GM23338 (cell line): ENCODE data around the gene EPHA4. TPM values are rescaled to one million over a fixed set of nuclear protein-coding genes. Genes with fewer than 3 reads are reported as not detected.

Experiments
- ATAC-seq: fragments of 200-7000 bp; cut with Tn5 transposase; 3 replicates; pipeline ENCODE4 v1.9.1; 2020
- DNase-seq: peaks from one replicate; pipeline ENCODE4 v3.0.0-alpha.2; 2015; ENCODE audit warnings: low spot score
- H2AFZ ChIP-seq: fragments of 200-600 bp; sonication (generic); 2 replicates; pipeline ENCODE4 v1.8.0; 2016; ENCODE audit warnings: antibody characterized with exemption, mild to moderate bottlenecking, moderate library complexity
- H3F3A ChIP-seq: fragments of 200-600 bp; sonication (generic); replicated peaks from 2 replicates; pipeline ENCODE4 v1.8.0; 2017; ENCODE audit warnings: antibody characterized with exemption, mixed run types, low read depth
- H3K27ac ChIP-seq: fragments of 200-600 bp; sonication (generic); 2 replicates; pipeline ENCODE4 v1.6.1; 2016; ENCODE audit warnings: low read depth
- H3K27me3 ChIP-seq: fragments of 200-600 bp; sonication (generic); 2 replicates; pipeline ENCODE4 v1.8.0; 2016; ENCODE audit warnings: mild to moderate bottlenecking, mixed run types, moderate library complexity; ENCODE audit not compliant: insufficient read depth
- H3K36me3 ChIP-seq: fragments of 200-600 bp; sonication (generic); 2 replicates; pipeline ENCODE4 v1.8.0; 2016; ENCODE audit warnings: mild to moderate bottlenecking; ENCODE audit not compliant: insufficient read depth
- H3K4me1 ChIP-seq: fragments of 200-600 bp; sonication (generic); 2 replicates; pipeline ENCODE4 v1.8.0; 2016; ENCODE audit warnings: mild to moderate bottlenecking, moderate library complexity; ENCODE audit not compliant: insufficient read depth
- H3K4me2 ChIP-seq: fragments of 200-600 bp; sonication (generic); 2 replicates; pipeline ENCODE4 v1.7.1; 2017; ENCODE audit warnings: mixed run types
- H3K4me3 ChIP-seq: fragments of 200-600 bp; sonication (generic); 2 replicates; pipeline ENCODE4 v1.6.1; 2016; ENCODE audit warnings: mixed run types
- H3K79me2 ChIP-seq: fragments of 200-600 bp; sonication (generic); replicated peaks from 2 replicates; pipeline ENCODE4 v1.8.0; 2017; ENCODE audit warnings: mild to moderate bottlenecking; ENCODE audit not compliant: insufficient read depth
- H3K9me2 ChIP-seq: fragments of 200-600 bp; sonication (generic); 2 replicates; pipeline ENCODE4 v1.8.0; 2017; ENCODE audit not compliant: insufficient read depth
- H4K20me1 ChIP-seq: fragments of 200-600 bp; sonication (generic); replicated peaks from 2 replicates; pipeline ENCODE4 v1.8.0; 2017; ENCODE audit warnings: mild to moderate bottlenecking; ENCODE audit not compliant: insufficient read depth
- H3K27ac Mint-ChIP-seq: 2 replicates; pipeline ENCODE4 v1.8.0; 2020; ENCODE audit warnings: inconsistent platforms, mild to moderate bottlenecking, moderate library complexity, mixed read lengths
- H3K27me3 Mint-ChIP-seq: 3 replicates; pipeline ENCODE4 v1.8.0; 2022; ENCODE audit warnings: low read depth, mild to moderate bottlenecking, moderate library complexity, mixed read lengths, inconsistent platforms; ENCODE audit not compliant: insufficient read depth, poor library complexity
- H3K36me3 Mint-ChIP-seq: 3 replicates; pipeline ENCODE4 v1.8.0; 2021; ENCODE audit warnings: low read depth, mild to moderate bottlenecking, inconsistent platforms, moderate library complexity, mixed read lengths
- H3K4me1 Mint-ChIP-seq: 3 replicates; pipeline ENCODE4 v1.8.0; 2020; ENCODE audit warnings: mild to moderate bottlenecking, inconsistent platforms, mixed read lengths
- H3K4me3 Mint-ChIP-seq: 3 replicates; pipeline ENCODE4 v1.8.0; 2021; ENCODE audit warnings: moderate library complexity, mild to moderate bottlenecking, inconsistent platforms, mixed read lengths
- H3K9me3 Mint-ChIP-seq: 3 replicates; pipeline ENCODE4 v1.8.0; 2020; ENCODE audit warnings: moderate library complexity, mild to moderate bottlenecking, inconsistent platforms, mixed read lengths
- CREB1 ChIP-seq: fragments of 250-450 bp; sonication (Bioruptor Pico); IDR thresholded peaks from 2 replicates; pipeline ENCODE4 v1.5.0; 2020; ENCODE audit warnings: low read depth, mild to moderate bottlenecking, moderate library complexity
- EZH2 ChIP-seq: fragments of 200-600 bp; sonication (generic); IDR thresholded peaks from one replicate; pipeline ENCODE4 v1.8.0; 2017; ENCODE audit warnings: antibody characterized with exemption, mild to moderate bottlenecking, low read depth; ENCODE audit not compliant: unreplicated experiment
- EZH2phosphoT487 ChIP-seq: fragments of 200-600 bp; sonication (generic); IDR thresholded peaks from one replicate; pipeline ENCODE4 v1.8.1; 2018; ENCODE audit warnings: antibody characterized with exemption; ENCODE audit not compliant: unreplicated experiment
- JUNB ChIP-seq: IDR thresholded peaks from one replicate; pipeline ENCODE4 v1.6.1; 2016; ENCODE audit warnings: antibody characterized with exemption; ENCODE audit not compliant: unreplicated experiment
- NANOG ChIP-seq: IDR thresholded peaks from 2 replicates; pipeline ENCODE4 v1.6.1; 2016; ENCODE audit warnings: antibody characterized with exemption, borderline replicate concordance
- POLR2AphosphoS5 ChIP-seq: IDR thresholded peaks from 2 replicates; pipeline ENCODE4 v1.6.1; 2016; ENCODE audit warnings: antibody characterized with exemption, low read depth
- STAT1 ChIP-seq: IDR thresholded peaks from one replicate; pipeline ENCODE4 v1.6.1; 2016; ENCODE audit warnings: antibody characterized with exemption; ENCODE audit not compliant: unreplicated experiment
- ZNF114 ChIP-seq: fragments of 250-450 bp; sonication (Bioruptor Pico); IDR thresholded peaks from 2 replicates; pipeline ENCODE4 v1.5.0; 2020; ENCODE audit warnings: mild to moderate bottlenecking, moderate library complexity
- ZNF331 ChIP-seq: fragments of 250-450 bp; sonication (Bioruptor Pico); IDR thresholded peaks from 2 replicates; pipeline ENCODE4 v1.5.0; 2020; ENCODE audit warnings: low read depth, mild to moderate bottlenecking, moderate library complexity
- polyA plus RNA-seq: library from polyadenylated mRNA; unstranded; fragments of >200 nt; fragmentation: Nextera tagmentation; extraction: Ambion mirVana; gene quantifications from 2 replicates; pipeline ENCODE4 v1.2.1, GENCODE V29; 2016
- total RNA-seq: library from RNA; depleted of rRNA; stranded (reverse); fragments of >200 nt; shearing (Covaris generic); gene quantifications from 2 replicates; pipeline ENCODE4 v1.2.3, GENCODE V29; 2014
- TF ChIP-seq, protein P1 (sequence below): IDR thresholded peaks from one replicate; pipeline ENCODE4 v1.6.1; 2018; ENCODE audit warnings: antibody characterized with exemption; ENCODE audit not compliant: unreplicated experiment
- TF ChIP-seq, protein P2 (sequence below), 2 experiments: fragments of 200-600 bp in 1 of 2; sonication (generic) in 1 of 2; conservative IDR thresholded peaks; 2 replicates each; pipeline versions ENCODE4 v1.5.1 to v1.6.1; 2016 to 2017; ENCODE audit warnings: antibody characterized with exemption in 2 of 2, low read depth in 2 of 2, mild to moderate bottlenecking in 2 of 2, moderate library complexity in 1 of 2
- TF ChIP-seq, protein P3 (sequence below): fragments of 250-450 bp; sonication (Bioruptor Pico); IDR thresholded peaks from 2 replicates; pipeline ENCODE4 v1.5.0; 2020; ENCODE audit warnings: mild to moderate bottlenecking, moderate library complexity

The EPHA4 gene
- total and polyA plus RNA-seq, 2 experiments from 2014 or later: 4.1 to 6.2 TPM

DNA sequence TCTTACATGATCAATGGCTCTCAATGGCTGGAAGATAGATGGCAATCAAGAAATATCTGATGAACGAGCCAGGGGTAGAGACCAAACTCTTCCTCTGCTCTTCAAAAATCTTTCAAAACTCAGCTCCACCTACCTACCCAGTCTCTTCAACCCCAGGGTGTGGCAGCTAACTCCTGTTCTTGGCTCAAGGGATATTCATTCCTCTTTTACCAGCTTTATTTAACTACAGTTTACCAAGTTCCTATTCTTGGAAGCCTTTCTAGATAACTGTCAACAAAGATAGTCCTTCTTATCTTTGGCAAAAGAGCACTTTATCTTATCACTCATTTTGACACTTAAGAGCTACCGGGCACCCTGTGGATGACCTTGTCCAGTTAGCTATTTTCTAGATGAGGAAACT lies 36.3 kb downstream of the EPHA4 start (continued):
- TF ChIP-seq STAT1 (no peak), ZNF331 (CRISPR knock-in tag) (no peak), EZH2 (no peak), ZNF114 (CRISPR knock-in tag) (no peak), POLR2AphosphoS5 (no peak), NANOG (no peak)
- TF ChIP-seq, protein P1, sequence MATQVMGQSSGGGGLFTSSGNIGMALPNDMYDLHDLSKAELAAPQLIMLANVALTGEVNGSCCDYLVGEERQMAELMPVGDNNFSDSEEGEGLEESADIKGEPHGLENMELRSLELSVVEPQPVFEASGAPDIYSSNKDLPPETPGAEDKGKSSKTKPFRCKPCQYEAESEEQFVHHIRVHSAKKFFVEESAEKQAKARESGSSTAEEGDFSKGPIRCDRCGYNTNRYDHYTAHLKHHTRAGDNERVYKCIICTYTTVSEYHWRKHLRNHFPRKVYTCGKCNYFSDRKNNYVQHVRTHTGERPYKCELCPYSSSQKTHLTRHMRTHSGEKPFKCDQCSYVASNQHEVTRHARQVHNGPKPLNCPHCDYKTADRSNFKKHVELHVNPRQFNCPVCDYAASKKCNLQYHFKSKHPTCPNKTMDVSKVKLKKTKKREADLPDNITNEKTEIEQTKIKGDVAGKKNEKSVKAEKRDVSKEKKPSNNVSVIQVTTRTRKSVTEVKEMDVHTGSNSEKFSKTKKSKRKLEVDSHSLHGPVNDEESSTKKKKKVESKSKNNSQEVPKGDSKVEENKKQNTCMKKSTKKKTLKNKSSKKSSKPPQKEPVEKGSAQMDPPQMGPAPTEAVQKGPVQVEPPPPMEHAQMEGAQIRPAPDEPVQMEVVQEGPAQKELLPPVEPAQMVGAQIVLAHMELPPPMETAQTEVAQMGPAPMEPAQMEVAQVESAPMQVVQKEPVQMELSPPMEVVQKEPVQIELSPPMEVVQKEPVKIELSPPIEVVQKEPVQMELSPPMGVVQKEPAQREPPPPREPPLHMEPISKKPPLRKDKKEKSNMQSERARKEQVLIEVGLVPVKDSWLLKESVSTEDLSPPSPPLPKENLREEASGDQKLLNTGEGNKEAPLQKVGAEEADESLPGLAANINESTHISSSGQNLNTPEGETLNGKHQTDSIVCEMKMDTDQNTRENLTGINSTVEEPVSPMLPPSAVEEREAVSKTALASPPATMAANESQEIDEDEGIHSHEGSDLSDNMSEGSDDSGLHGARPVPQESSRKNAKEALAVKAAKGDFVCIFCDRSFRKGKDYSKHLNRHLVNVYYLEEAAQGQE: no peak

DNA sequence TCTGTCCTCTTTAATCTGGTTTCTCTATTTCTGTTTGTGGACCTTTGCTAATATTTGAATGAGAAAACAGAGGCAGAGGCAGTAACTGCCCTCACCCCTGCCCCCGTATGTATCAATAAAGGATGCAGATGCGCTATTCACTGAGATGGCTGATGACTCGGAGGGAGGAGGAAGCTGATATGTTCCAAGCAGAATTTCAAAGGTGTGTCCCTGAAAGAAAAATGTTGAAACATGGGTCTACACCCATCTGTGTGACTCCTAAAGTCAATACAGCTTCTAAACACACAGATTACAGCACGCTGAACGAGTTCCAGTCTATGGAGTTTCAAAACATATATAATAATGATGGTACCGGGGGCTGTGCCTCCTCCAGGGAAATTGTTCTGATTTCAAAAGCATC lies 38.8 kb downstream of the EPHA4 start:
- Histone ChIP-seq H2AFZ (no peak overlapping the region), H3K79me2 (no peaks in the 10 kb centered on the region), H4K20me1 (no peaks in the 10 kb centered on the region), H3K4me2 (no peak overlapping the region), H3K9me2 (no peaks in the 10 kb centered on the region), H3K4me1 (no peaks in the 10 kb centered on the region), H3K27ac (no peak overlapping the region), H3K27me3 (no peaks in the 10 kb centered on the region), H3F3A (no peaks in the 10 kb centered on the region), H3K4me3 (no peak overlapping the region), H3K36me3 (no peaks in the 10 kb centered on the region)
- H3K4me3 Mint-ChIP-seq: no peak overlapping the region
- TF ChIP-seq, protein P2, sequence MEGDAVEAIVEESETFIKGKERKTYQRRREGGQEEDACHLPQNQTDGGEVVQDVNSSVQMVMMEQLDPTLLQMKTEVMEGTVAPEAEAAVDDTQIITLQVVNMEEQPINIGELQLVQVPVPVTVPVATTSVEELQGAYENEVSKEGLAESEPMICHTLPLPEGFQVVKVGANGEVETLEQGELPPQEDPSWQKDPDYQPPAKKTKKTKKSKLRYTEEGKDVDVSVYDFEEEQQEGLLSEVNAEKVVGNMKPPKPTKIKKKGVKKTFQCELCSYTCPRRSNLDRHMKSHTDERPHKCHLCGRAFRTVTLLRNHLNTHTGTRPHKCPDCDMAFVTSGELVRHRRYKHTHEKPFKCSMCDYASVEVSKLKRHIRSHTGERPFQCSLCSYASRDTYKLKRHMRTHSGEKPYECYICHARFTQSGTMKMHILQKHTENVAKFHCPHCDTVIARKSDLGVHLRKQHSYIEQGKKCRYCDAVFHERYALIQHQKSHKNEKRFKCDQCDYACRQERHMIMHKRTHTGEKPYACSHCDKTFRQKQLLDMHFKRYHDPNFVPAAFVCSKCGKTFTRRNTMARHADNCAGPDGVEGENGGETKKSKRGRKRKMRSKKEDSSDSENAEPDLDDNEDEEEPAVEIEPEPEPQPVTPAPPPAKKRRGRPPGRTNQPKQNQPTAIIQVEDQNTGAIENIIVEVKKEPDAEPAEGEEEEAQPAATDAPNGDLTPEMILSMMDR (conservative IDR thresholded peaks at IDR 0.05; ENCODE audit: low read depth in 2 of 2): no peak
- TF ChIP-seq EZH2phosphoT487: no peak
- no peak for TF ChIP-seq CREB1 (CRISPR knock-in tag)
- TF ChIP-seq NANOG: no peak
- no peak for TF ChIP-seq STAT1
- no peak for TF ChIP-seq JUNB
- TF ChIP-seq ZNF114 (CRISPR knock-in tag): no peak
- no peak for TF ChIP-seq EZH2
- TF ChIP-seq, protein P3, sequence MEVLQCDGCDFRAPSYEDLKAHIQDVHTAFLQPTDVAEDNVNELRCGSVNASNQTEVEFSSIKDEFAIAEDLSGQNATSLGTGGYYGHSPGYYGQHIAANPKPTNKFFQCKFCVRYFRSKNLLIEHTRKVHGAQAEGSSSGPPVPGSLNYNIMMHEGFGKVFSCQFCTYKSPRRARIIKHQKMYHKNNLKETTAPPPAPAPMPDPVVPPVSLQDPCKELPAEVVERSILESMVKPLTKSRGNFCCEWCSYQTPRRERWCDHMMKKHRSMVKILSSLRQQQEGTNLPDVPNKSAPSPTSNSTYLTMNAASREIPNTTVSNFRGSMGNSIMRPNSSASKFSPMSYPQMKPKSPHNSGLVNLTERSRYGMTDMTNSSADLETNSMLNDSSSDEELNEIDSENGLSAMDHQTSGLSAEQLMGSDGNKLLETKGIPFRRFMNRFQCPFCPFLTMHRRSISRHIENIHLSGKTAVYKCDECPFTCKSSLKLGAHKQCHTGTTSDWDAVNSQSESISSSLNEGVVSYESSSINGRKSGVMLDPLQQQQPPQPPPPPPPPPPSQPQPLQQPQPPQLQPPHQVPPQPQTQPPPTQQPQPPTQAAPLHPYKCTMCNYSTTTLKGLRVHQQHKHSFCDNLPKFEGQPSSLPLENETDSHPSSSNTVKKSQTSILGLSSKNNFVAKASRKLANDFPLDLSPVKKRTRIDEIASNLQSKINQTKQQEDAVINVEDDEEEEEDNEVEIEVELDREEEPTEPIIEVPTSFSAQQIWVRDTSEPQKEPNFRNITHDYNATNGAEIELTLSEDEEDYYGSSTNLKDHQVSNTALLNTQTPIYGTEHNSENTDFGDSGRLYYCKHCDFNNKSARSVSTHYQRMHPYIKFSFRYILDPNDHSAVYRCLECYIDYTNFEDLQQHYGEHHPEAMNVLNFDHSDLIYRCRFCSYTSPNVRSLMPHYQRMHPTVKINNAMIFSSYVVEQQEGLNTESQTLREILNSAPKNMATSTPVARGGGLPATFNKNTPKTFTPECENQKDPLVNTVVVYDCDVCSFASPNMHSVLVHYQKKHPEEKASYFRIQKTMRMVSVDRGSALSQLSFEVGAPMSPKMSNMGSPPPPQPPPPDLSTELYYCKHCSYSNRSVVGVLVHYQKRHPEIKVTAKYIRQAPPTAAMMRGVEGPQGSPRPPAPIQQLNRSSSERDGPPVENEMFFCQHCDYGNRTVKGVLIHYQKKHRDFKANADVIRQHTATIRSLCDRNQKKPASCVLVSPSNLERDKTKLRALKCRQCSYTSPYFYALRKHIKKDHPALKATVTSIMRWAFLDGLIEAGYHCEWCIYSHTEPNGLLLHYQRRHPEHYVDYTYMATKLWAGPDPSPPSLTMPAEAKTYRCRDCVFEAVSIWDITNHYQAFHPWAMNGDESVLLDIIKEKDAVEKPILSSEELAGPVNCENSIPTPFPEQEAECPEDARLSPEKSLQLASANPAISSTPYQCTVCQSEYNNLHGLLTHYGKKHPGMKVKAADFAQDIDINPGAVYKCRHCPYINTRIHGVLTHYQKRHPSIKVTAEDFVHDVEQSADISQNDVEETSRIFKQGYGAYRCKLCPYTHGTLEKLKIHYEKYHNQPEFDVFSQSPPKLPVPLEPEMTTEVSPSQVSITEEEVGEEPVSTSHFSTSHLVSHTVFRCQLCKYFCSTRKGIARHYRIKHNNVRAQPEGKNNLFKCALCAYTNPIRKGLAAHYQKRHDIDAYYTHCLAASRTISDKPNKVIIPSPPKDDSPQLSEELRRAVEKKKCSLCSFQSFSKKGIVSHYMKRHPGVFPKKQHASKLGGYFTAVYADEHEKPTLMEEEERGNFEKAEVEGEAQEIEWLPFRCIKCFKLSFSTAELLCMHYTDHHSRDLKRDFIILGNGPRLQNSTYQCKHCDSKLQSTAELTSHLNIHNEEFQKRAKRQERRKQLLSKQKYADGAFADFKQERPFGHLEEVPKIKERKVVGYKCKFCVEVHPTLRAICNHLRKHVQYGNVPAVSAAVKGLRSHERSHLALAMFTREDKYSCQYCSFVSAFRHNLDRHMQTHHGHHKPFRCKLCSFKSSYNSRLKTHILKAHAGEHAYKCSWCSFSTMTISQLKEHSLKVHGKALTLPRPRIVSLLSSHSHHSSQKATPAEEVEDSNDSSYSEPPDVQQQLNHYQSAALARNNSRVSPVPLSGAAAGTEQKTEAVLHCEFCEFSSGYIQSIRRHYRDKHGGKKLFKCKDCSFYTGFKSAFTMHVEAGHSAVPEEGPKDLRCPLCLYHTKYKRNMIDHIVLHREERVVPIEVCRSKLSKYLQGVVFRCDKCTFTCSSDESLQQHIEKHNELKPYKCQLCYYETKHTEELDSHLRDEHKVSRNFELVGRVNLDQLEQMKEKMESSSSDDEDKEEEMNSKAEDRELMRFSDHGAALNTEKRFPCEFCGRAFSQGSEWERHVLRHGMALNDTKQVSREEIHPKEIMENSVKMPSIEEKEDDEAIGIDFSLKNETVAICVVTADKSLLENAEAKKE (CRISPR knock-in tag): no peak
- TF ChIP-seq POLR2AphosphoS5: no peak
- H3K27me3 Mint-ChIP-seq: peaks cover 2% of the 10 kb centered on the region
- H3K27ac Mint-ChIP-seq: no peak overlapping the region
- DNase-seq (no peak), ATAC-seq (no peak)
- H3K4me1 Mint-ChIP-seq: peaks cover 11% of the 10 kb centered on the region
- no peaks in the 10 kb centered on the region for H3K36me3 Mint-ChIP-seq
- H3K9me3 Mint-ChIP-seq: no peaks in the 10 kb centered on the region
